ENCODE results near the gene OR4D10. TPM values are rescaled to one million over a fixed set of nuclear protein-coding genes. Genes with fewer than 3 reads are reported as not detected.

The OR4D10 gene
- total and polyA plus RNA-seq, 2 of the 8 experiments (the other 6 are each of a cell fraction or from before 2014, with no cell fraction given) = not detected

- no peak for TF ChIP-seq BACH1 (IDR thresholded peaks at IDR 0.05; ENCODE audit: low read length)
- no peak for TF ChIP-seq HDAC6 (IDR thresholded peaks at IDR 0.05; ENCODE audit: low read depth, low read length)
- no peak for TF ChIP-seq USF2 (IDR thresholded peaks at IDR 0.05; ENCODE audit: low read length)
- no peak for TF ChIP-seq TAF7 (optimal IDR thresholded peaks at IDR 0.05; ENCODE audit: borderline replicate concordance, low read depth, low read length)
- no peak for TF ChIP-seq KDM1A (IDR thresholded peaks at IDR 0.05; ENCODE audit: borderline replicate concordance, low read length)
- TF ChIP-seq ATF3 (IDR thresholded peaks at IDR 0.05; ENCODE audit: insufficient read depth, low read depth, low read length) = no peak
Observed at GRCh38 chr11:59448484-59448883, 24.6 kb upstream of the OR4D10 start (continued).
